NB4 (cell line): ENCODE results near the gene C2orf76.

ENCODE experiments used
- POLR2A ChIP-seq: IDR thresholded peaks from 2 replicates; pipeline ENCODE4 v1.6.1; 2011; ENCODE audit warnings: mild to moderate bottlenecking; ENCODE audit not compliant: insufficient read length; ENCODE audit errors: extremely low read depth
- TF ChIP-seq, protein P1 (sequence below): IDR thresholded peaks from 2 replicates; pipeline ENCODE4 v1.6.1; 2011; ENCODE audit warnings: low read depth, low read length
- TF ChIP-seq, protein P2 (sequence below): IDR thresholded peaks from one replicate; pipeline ENCODE4 v1.5.1; 2012; ENCODE audit warnings: low read depth, low read length

DNA sequence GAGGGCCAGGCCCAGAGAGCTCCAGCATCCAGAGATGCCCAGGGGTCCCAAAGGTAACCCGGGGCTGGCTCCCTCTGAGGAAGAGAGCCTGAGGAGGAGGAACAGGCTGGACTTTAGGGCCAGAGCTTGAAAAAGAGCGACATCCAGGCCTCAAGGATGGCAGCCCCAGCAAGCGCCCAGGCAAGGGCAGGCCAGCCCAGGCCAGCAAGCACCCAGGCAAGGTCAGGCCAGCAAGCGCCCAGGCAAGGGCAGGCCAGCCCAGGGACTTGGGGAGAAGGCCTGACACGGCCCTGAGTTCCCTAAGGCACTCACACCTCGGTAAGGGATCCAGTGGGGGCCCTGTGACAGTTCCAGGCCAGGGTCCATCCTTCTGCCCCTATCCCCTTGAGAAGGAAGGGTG lies 30.6 kb upstream of the C2orf76 start:
- TF ChIP-seq, protein P1, sequence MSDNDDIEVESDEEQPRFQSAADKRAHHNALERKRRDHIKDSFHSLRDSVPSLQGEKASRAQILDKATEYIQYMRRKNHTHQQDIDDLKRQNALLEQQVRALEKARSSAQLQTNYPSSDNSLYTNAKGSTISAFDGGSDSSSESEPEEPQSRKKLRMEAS: no peak
- no peak for TF ChIP-seq POLR2A
- TF ChIP-seq, protein P2, sequence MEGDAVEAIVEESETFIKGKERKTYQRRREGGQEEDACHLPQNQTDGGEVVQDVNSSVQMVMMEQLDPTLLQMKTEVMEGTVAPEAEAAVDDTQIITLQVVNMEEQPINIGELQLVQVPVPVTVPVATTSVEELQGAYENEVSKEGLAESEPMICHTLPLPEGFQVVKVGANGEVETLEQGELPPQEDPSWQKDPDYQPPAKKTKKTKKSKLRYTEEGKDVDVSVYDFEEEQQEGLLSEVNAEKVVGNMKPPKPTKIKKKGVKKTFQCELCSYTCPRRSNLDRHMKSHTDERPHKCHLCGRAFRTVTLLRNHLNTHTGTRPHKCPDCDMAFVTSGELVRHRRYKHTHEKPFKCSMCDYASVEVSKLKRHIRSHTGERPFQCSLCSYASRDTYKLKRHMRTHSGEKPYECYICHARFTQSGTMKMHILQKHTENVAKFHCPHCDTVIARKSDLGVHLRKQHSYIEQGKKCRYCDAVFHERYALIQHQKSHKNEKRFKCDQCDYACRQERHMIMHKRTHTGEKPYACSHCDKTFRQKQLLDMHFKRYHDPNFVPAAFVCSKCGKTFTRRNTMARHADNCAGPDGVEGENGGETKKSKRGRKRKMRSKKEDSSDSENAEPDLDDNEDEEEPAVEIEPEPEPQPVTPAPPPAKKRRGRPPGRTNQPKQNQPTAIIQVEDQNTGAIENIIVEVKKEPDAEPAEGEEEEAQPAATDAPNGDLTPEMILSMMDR: no peak
